ENCODE data around the gene FZD1.

Gene FZD1

GRCh38 chr7:91313113-91313512 lies 48.9 kb downstream of the FZD1 start:
- DNase-seq (ENCODE audit: insufficient read length, low spot score) (no peak), FAIRE-seq (no peak)

GRCh38 chr7:91314591-91315323 lies 50.5 kb downstream of the FZD1 start:
- TF ChIP-seq SPI1 (IDR thresholded peaks at IDR 0.05; ENCODE audit: low read depth, low read length) (no peak), TAF1 (IDR thresholded peaks at IDR 0.05; ENCODE audit: low read depth, low read length) (no peak), PAX5 (IDR thresholded peaks at IDR 0.05; ENCODE audit: insufficient read depth, low read length, severe bottlenecking) (no peak), POLR2A (IDR thresholded peaks at IDR 0.05; ENCODE audit: low read depth, low read length) (no peak), POLR2AphosphoS5 (IDR thresholded peaks at IDR 0.05; ENCODE audit: low read depth, low read length) (no peak), POU2F2 (IDR thresholded peaks at IDR 0.05; ENCODE audit: low read depth, low read length) (no peak)
- no peak for DNase-seq (ENCODE audit: insufficient read length, low spot score)
- FAIRE-seq = no peak

More at GRCh38 chr7:91313113-91313512, 48.9 kb downstream of the FZD1 start:
- TF ChIP-seq POLR2A (IDR thresholded peaks at IDR 0.05; ENCODE audit: low read depth, low read length) (no peak), TAF1 (IDR thresholded peaks at IDR 0.05; ENCODE audit: low read depth, low read length) (no peak), POLR2AphosphoS5 (IDR thresholded peaks at IDR 0.05; ENCODE audit: low read depth, low read length) (no peak), PAX5 (IDR thresholded peaks at IDR 0.05; ENCODE audit: insufficient read depth, low read length, severe bottlenecking) (no peak), SPI1 (IDR thresholded peaks at IDR 0.05; ENCODE audit: low read depth, low read length) (no peak), POU2F2 (IDR thresholded peaks at IDR 0.05; ENCODE audit: low read depth, low read length) (no peak)

- no peak for DNase-seq (ENCODE audit: insufficient read length, low spot score)
- TF ChIP-seq POLR2A (IDR thresholded peaks at IDR 0.05; ENCODE audit: low read depth, low read length) (no peak), POLR2AphosphoS5 (IDR thresholded peaks at IDR 0.05; ENCODE audit: low read depth, low read length) (no peak), PAX5 (IDR thresholded peaks at IDR 0.05; ENCODE audit: insufficient read depth, low read length, severe bottlenecking) (no peak), POU2F2 (IDR thresholded peaks at IDR 0.05; ENCODE audit: low read depth, low read length) (no peak), TAF1 (IDR thresholded peaks at IDR 0.05; ENCODE audit: low read depth, low read length) (no peak), SPI1 (IDR thresholded peaks at IDR 0.05; ENCODE audit: low read depth, low read length) (no peak)
Measured at GRCh38 chr7:91316426-91316825, 52.2 kb downstream of the FZD1 start.

GRCh38 chr7:91319351-91319750 lies 55.1 kb downstream of the FZD1 start:
- TF ChIP-seq POU2F2 (IDR thresholded peaks at IDR 0.05; ENCODE audit: low read depth, low read length) (no peak), PAX5 (IDR thresholded peaks at IDR 0.05; ENCODE audit: insufficient read depth, low read length, severe bottlenecking) (no peak), POLR2A (IDR thresholded peaks at IDR 0.05; ENCODE audit: low read depth, low read length) (no peak), SPI1 (IDR thresholded peaks at IDR 0.05; ENCODE audit: low read depth, low read length) (no peak), TAF1 (IDR thresholded peaks at IDR 0.05; ENCODE audit: low read depth, low read length) (no peak), POLR2AphosphoS5 (IDR thresholded peaks at IDR 0.05; ENCODE audit: low read depth, low read length) (no peak)
- DNase-seq (ENCODE audit: insufficient read length, low spot score) (no peak), FAIRE-seq (no peak)

More at GRCh38 chr7:91316426-91316825, 52.2 kb downstream of the FZD1 start:
- no peak for FAIRE-seq

- FAIRE-seq = no peak
- no peak for DNase-seq (ENCODE audit: insufficient read length, low spot score)
- TF ChIP-seq PAX5 (IDR thresholded peaks at IDR 0.05; ENCODE audit: insufficient read depth, low read length, severe bottlenecking) = no peak
Measured at GRCh38 chr7:91320366-91321078, 56.3 kb downstream of the FZD1 start.
